Measurements from ENCODE around the gene OSBPL6.
"Not testable (repeated sequence)": the region's sequence is repeated elsewhere in the genome, so short reads cannot be mapped to it uniquely, and the experiment has no call there.

OSBPL6 gene

DNA sequence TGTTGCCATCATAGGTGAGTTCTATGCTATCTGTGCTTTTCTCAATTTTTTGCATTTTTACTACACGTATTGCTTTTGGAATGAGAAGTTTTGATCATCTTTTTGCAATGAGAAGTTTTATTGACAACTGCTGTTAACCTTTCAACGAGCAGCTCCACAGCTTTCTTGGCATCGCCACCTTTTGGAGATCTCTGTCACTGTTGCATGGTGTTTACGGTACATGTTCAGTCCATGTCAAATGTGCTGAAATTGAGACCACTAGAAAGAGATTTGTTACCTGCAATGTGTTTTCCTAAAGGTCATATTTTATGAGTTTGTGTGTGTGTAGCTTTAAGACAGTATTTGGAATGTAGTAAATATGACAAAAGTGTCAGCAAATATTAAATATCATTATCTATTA is 120.8 kb downstream of the OSBPL6 start:
- no peak for DNase-seq

DNA sequence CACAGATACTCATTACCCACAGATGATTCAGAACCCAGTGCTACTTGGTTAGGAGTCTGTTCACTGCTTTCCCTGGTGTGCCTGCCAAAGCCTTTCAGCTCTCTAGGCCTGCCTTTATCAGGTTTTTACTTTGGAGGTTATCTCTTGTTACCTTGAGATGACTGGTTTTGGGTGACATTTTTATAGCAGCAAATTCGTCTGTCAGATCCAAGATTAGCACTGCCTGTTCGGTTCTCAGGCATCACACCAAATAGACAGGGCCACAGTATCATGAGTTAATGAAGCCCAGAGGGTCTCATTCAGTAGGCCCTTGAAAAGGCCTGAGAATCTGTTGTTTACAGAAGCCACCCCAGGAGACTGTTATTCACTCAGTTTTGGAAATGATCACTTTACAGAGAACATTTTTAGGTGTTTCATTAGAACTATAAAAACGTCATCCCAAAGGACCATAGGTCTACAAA is 121.2 kb downstream of the OSBPL6 start:
- no peak for DNase-seq

DNA sequence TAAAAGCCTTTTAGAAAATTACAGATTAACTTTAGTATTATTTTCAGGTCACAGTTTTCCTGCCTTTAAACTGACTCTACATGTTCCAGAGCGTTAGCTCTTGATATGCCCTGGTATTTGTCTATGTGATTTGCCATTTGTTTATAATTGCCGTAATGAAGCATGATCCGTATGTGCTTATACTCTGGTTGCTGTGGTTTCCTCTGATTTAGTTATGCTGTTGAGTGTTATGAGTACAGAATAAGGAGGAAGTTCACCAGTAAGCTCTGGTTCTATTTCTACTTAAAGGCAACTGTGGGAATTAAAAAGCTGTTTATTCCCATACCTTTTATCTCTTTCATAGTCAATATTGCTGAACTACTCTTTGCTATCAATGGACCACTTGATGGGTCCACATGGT is 123.5 kb downstream of the OSBPL6 start:
- no peak for DNase-seq

DNA sequence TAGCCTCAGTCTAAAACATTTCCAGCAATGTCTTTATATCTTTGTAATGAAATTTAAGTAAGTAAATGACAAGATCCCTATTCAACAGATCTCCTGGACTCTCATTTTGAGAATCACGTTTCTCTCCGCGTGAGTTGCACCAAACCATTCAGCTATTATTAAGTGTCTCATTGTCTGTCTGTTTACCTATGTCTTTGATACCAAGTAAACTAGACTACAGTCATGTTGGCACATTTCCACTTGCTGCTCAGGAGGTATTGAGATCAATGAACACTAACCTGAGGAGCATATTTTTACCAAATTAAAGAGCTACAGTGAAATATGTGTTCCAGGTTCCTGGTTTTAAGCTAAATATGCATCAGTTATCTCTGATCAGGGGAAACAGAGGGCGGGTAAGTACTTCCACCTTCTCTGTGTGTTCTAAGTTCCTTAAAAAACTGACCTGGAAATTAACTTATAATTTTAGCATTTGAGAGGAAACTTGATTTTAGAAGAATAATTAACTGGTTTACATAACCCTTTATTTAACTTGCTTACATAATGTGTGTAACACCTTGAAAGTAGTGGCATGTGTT is 125.8 kb downstream of the OSBPL6 start:
- no peak for DNase-seq

DNA sequence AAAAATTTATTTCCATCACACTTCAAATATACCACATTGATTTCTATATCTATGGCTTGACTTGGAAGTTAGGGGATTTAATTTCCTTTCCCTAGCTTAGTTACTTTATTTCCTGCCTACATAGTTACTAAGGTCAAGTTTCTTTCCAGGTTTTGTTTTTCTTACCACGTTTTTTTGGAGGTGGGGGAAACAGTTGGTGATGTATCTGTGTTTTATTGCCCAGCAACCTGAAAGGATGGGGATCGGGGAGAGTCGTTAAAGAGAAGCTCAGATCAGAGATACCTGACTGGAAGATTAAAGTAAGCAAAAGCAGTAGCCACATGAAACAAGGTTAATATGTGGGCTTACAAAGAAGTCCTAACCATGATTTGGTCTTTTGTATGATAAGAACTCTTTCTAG is 127.8 kb downstream of the OSBPL6 start:
- no peak for DNase-seq

DNA sequence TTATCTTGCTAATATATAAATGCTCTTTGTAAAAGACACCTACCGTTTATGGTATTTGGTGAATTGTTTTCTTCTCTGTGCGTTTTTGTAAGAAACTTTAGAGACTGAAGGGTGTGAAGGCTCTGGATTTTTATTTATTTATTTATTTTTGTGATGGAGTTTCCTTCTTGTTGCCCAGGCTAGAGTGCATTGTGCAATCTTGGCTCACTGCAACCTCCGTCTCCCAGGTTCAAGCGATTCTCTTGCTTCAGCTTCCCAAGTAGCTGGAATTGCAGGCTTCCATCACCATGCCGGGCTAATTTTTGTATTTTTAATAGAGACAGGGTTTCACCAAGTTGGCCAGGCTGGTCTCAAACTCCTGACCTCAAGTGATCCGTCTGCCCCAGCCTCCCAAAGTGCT is 129.0 kb downstream of the OSBPL6 start:
- not testable (repeated sequence) for DNase-seq

DNA sequence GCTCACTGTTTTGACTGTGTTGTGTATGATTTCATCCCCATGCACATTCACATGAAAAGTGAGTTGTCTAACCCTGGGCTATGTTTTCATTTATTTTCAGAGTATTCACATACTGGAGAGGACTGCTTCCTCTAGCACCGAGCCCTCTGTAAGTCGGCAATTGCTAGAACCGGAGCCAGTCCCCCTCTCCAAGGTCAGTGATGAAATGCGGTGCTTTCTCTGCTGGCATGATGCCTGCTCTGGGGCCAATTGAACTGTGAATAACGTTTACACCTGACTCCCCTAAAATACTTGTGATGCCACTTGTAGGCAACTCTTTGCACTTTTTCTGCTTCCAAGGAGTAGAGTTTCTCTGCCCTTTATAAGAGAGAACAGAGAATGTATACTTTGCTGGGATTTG is 129.8 kb downstream of the OSBPL6 start:
- no peak for DNase-seq

DNA sequence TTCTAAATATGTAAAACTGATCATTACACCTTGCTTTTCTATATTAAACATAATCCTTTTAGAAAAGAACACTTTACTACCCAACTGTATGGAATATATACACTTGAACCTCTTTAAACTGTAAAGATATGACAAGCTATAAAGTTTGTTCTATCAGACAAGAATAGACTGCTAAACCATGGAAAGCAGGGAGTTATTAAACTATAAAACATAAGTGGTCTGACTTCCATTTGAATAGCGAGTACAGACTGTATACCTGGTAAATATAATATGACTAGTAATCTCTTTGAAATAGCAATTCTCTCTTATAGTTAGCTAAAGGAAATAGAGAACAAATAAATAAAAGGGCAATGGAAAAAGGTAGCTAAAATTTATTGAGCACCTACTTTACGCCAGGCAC is 131.0 kb downstream of the OSBPL6 start:
- DNase-seq = no peak

DNA sequence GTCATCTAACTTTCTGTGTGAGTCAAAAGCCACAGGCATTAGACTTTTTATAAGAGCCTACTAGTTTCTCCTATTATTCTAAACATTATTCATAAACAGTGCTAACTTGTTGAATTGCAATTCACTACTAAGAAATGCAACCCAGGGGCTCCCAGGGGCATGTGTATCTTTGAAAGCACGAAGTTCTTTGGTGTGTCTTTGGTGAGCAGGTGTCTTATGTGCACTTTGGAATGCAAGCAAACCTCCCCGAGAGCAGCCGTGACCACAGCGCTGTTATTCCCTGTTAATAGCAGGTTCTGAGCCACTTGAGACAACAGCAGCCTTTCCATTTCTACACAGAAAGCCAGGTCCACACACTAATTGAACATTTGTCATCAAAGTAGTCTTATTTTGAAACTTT is 133.2 kb downstream of the OSBPL6 start:
- no peak for DNase-seq

DNA sequence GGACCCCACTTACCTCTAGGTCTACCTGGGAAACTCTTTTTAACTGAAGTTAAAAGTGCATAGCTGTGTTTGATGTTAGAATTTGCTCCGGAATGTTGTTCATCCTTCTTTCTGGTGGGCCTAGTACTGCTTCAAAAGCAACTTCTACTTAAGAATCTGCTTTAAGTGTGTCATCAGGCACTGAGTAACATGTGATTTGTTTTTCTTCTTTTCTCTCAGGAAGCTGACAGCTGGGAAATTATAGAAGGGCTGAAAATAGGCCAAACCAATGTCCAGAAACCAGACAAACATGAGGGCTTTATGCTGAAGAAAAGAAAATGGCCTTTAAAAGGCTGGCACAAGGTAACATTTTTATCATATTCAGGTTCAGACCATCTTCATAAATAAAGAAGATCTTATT is 133.7 kb downstream of the OSBPL6 start:
- no peak for DNase-seq

DNA sequence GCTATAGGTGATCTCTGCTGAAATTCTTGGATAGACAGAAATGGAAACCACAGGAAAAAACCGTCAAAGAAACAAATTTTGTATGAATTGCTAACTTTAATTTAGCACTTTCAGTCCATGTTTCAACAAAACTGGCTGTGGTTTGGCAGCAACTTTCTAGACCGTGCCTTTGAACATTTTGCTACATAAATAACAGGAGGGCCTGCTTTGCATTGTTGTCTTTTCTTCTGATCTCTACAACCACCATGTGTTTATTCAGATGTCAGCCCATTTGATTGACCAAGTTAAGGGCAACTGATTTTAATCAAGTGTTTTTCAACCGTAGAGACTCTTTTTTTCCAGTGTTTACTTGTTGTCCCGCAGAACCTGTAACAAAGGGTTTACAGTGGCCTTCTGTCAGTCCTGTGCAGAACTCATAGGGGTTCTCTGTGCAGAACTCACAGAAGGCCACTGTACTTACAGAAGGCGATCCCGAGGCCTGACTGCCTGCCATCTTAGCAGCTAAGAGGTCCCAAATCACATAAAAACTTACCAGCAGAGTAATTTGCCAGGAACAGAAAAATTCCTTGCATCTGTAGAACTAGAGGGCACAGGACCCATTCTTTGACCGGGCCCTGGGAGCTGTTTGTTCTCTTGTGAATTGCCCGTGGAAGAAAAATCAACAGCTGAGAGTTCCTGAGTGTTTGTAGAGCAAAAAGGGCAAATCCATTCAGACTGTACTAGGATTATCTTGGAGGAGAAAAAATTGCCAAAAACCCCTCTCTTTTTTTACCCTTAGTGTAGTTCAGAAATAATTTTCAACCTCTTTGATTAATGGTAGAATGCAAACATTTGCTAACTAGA is 136.1 kb downstream of the OSBPL6 start:
- DNase-seq = no peak

DNA sequence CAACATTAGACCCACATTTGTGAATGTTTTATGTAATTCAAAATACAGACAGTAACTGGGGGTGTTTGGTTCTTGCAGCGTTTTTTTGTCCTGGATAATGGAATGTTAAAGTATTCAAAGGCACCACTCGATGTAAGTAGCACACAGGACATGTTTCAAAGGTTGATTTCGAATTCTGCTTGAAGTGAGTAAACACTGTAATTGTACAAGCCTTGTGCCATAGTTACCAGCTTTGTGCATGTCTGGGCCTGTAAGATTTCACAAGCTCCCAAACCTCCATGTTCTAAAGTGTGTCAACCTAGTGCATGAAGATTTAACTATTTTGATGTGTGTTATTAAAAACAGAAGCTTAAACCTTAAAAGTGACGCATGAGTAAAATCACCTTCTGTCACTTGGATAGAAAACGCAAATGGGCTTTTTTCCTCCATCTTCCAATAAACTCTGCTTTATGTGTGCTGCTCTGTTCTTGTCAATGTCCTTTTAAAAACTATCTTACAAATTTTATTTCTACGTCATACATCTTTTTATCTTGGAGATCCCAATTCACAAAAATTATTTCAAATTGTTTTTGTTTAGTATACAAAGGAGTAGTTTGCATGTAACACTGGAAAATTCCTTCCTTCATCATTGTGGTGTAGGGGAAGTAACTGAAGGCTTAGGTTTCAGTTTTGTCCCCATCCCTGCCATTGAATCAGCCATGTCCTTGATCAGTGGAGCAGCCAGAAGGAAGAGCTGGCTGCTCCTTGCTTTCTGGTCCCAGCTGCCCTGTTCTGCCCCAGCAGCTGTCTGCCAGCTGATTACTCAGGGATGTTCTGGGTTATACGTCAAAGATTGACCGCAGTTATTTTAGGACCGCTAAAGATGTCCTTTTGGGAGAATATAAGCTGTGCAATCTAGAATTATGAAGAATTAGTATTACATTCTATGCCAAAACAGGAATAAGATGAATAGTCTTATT is 137.4 kb downstream of the OSBPL6 start:
- DNase-seq = no peak

DNA sequence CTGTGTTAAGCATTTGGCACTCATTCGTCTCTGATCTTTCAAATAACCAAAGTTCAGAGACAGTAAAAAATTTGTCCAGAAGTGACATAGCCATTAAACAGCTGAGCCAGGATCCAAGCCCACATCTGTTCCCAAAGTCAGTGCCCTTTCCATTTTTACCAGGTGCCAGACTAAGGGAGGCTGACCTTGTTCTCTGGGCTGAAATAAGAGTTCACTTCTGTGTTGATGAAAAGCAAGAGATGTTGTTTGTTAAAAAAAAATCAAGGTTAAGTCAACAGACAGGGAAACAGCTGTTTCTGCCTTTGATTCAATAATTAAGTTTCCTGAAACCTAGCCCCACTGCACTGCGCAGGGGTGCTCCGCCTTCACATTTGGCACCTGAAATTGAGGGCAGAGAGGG is 139.5 kb downstream of the OSBPL6 start:
- DNase-seq = no peak

DNA sequence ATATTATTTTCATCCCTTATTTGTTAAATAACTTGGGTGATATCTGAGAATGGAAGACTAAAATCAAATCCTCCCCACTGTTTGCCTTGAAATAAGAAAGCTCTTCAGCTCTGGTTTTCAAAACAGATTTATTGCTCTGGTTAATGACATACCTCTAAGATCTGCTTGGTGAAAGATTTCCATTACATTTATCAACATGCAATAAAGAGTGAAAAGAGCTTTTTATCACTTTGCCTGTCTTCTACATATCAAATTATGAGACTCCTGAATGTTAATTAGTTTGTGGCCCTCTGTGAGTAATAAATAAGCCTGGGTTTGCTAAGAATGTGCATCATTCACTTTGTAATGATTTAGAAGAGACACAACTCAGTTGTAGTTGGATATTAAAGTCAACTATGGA is 140.9 kb downstream of the OSBPL6 start:
- DNase-seq = no peak

DNA sequence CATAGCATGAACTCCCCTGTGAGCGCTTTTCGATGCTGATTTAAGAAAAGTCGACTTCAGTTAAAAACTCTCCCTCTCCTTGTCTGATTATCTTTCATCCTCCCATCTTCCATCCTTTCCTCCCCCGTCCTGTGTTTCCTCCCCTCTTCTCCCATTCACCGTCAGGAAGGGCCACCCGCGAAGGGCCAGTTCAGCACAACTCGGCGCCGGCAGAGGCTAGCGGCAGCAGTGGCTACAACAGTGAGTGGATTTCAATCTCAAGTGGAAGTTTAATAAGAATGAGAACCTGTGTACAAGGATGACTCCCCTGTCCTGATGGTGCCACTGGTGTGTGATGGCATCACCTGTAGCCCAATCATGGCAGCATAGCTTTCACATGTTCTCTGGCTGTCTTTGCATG is 149.8 kb downstream of the OSBPL6 start:
- no peak for DNase-seq

DNA sequence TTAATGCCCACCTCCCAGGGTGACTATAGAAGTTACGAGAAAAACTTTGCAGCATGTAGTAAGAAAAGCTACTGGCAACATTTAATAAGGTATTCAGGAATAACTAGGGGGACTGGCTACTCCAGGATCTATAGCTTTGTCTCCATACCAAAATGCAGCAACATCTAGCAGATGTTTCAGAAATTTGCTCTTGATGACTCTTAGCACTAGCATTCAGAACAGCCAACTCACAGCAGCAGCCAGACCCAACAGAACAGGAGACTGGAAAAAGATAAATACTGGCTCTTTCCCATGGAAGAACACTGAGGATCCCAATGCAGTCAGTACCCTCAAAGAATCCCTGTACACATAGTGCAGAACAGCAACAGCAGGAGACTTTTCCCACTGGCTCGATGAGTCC is 151.6 kb downstream of the OSBPL6 start:
- DNase-seq = no peak

DNA sequence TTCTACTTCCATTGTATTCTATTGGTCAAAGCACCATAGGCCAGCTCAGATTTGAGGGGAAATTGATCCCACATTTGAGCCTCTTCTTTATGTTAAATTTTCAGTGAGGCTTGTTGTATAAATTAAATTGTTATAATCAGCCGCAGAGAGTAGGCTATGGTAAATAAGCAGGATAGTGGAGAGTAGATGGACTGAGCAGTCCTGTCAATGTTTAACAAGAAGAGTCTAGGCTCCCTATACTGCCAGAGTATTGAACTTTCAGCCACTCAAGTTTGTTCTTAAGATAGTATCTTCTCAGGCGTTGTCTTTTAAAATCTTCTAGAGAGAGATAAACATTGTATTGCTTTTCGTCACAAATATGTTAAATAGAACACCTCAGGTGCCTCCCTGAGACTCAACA is 155.7 kb downstream of the OSBPL6 start:
- DNase-seq = no peak

DNA sequence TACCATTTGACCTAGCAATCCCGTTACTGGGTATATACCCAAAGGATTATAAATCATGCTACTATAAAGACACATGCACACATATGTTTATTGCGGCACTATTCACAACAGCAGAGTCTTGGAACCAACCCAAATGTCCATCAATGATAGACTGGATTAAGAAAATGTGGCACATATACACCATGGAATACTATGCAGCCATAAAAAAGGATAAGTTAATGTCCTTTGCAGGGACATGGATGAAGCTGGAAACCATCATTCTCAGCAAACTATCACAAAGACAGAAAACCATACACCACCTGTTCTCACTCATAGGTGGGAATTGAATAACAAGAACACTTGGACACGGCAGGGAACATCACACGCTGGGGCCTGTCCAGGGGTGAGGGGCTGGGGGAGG is 163.4 kb downstream of the OSBPL6 start:
- not testable (repeated sequence) for DNase-seq

DNA sequence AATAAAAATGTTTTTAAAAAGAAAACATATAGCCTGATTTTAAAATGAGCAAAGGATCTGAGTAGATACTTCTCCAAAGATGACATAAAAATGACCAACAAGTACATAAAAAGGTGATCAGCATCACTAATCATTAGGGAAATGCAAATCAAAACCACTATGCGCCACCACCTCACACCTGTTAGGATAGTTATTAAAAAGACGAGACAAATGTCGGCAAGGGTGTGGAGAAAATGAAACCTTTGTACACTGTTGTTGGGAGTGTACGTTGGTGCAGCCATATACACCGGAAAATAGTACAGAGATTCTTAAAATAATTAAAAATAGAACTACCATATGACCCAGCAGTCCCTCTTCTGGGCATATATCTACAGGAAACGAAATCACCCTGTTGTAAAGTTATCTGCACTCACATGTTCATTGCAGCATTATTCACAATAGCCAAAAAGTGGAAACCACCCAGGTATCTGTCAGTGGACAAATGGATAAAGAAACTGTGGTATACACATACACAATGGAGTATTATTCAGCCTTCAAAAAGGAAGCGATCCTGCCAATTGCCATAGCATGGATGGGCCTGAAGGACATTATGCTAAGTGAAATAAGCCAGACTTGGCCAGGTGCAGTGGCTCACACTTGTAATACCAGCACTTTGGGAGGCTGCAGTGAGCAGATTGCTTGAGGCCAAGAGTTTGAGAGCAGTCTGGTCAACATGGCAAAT is 165.0 kb downstream of the OSBPL6 start:
- no peak for DNase-seq

DNA sequence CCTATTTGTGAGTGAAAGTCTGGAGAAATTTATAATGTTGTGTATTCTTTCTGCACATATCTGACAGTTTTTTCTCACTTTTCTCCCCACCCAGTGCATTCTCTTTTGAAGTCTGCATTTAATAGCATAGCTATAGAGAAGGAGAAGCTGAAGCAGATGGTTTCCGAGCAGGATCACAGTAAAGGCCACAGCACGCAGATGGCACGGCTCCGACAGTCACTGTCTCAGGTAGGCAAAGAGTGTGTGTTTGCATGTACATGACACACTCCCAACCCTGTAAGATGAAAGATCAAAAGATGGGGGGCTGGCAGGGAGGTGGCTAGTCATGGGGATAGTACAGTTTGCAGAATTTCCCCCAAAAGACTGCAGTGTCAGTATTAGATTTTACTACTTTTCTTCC is 167.3 kb downstream of the OSBPL6 start:
- DNase-seq = no peak

DNA sequence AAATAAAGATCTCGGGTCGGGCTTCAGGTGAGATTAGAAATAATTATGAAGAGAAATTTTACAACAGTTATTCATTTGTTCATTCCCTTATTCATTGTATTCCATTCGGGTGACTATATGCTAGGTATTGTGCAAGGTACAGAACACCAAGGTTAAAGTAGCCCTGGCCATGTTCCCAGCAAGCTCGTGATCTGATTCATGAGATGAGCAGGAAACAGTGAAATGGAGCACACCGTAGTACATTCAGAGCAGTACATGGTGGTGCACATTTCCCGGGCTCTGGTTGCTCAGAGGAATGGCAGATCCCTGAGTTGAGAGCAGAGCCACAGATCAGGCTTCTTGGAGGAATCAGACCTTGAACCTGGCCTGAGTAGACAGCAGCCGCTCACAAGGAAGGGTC is 168.9 kb downstream of the OSBPL6 start:
- no peak for DNase-seq

DNA sequence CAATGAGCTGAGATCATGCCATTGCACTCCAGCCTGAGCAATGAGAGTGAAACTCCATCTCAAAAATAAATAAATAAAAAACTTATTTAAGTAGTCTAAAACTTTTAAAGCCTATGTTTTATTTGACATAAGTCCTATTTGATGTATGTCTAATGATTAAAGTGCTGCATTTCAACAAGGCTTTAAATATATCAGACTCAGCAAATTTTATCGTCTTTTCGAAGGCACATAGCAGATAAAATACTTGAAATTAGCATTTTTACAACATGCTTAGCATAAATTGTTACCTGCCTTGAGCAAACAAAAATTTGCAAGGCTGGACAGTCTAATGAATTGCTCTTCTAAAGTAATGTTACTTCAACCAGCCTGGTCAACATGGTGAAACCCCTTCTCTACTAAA is 170.8 kb downstream of the OSBPL6 start:
- DNase-seq = no peak

DNA sequence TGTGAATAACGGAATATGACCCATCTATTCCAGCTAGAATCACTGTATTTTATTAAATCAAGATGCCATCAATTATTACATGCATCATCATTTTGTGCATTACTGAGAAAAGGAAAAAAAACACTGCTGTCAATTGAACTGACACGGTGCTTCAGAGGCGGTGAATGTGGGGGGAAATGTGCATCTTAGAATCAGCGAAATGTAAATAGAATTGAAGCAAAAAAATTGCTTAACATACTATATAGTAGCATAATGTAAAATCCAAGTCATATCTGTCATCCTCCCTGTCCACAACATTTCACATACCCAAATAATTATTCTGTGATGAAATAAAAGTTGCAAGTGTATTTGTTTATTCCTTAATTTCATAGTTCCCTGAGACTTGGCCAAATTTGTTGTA is 172.1 kb downstream of the OSBPL6 start:
- no peak for DNase-seq

Measured in amniotic stem cell (primary cell).